GM19351 (cell line): ENCODE data around the gene MICAL3.

Experiments used
- ATAC-seq: cut with Tn5 transposase; IDR thresholded peaks from one replicate; pipeline ENCODE4 v1.9.1; 2021; ENCODE audit warnings: mild to moderate bottlenecking, moderate library complexity; ENCODE audit not compliant: unreplicated experiment

MICAL3 gene

GRCh38 chr22:17827466-17827865 lies 196.9 kb downstream of the MICAL3 start:
- ATAC-seq = no peak

- no peak for ATAC-seq
Observed at GRCh38 chr22:17825876-17826550, 198.3 kb downstream of the MICAL3 start.

- no peak for ATAC-seq
Observed at GRCh38 chr22:17824457-17824856, 199.9 kb downstream of the MICAL3 start.

- no peak for ATAC-seq
Observed at GRCh38 chr22:17823964-17824363, 200.4 kb downstream of the MICAL3 start.

GRCh38 chr22:17823226-17823625 lies 201.1 kb downstream of the MICAL3 start:
- no peak for ATAC-seq

GRCh38 chr22:17822087-17822486 lies 202.3 kb downstream of the MICAL3 start:
- ATAC-seq = no peak

GRCh38 chr22:17820879-17821439 lies 203.4 kb downstream of the MICAL3 start:
- no peak for ATAC-seq

GRCh38 chr22:17818649-17819048 lies 205.7 kb downstream of the MICAL3 start:
- no peak for ATAC-seq

- no peak for ATAC-seq
Observed at GRCh38 chr22:17818180-17818579, 206.2 kb downstream of the MICAL3 start.

GRCh38 chr22:17817511-17818065 lies 206.8 kb downstream of the MICAL3 start:
- no peak for ATAC-seq

GRCh38 chr22:17817079-17817478 lies 207.3 kb downstream of the MICAL3 start:
- no peak for ATAC-seq

- no peak for ATAC-seq
Observed at GRCh38 chr22:17816649-17817048, 207.7 kb downstream of the MICAL3 start.

GRCh38 chr22:17815703-17816254 lies 208.6 kb downstream of the MICAL3 start:
- ATAC-seq = no peak

GRCh38 chr22:17814830-17815229 lies 209.5 kb downstream of the MICAL3 start:
- ATAC-seq = no peak

GRCh38 chr22:17814084-17814483 lies 210.3 kb downstream of the MICAL3 start:
- ATAC-seq = no peak

GRCh38 chr22:17811119-17811518 lies 213.2 kb downstream of the MICAL3 start:
- no peak for ATAC-seq

- no peak for ATAC-seq
Observed at GRCh38 chr22:17810570-17811116, 213.7 kb downstream of the MICAL3 start.

GRCh38 chr22:17808693-17809403 lies 215.5 kb downstream of the MICAL3 start:
- ATAC-seq = no peak

- ATAC-seq = no peak
Observed at GRCh38 chr22:17807578-17808410, 216.6 kb downstream of the MICAL3 start.

GRCh38 chr22:17807086-17807485 lies 217.3 kb downstream of the MICAL3 start:
- no peak for ATAC-seq
